Astrocyte of the spinal cord (primary cell): Measurements from ENCODE around the gene TMEM17.

ENCODE experiments used
- DNase-seq: peaks from one replicate; pipeline ENCODE4 v3.0.0; 2011; ENCODE audit warnings: low read depth, low spot score
- H3K4me3 ChIP-seq: 2 replicates; pipeline ENCODE4 v1.5.1; 2011; ENCODE audit warnings: low read depth, mild to moderate bottlenecking, low read length, moderate library complexity
- CTCF ChIP-seq: IDR thresholded peaks from 2 replicates; pipeline ENCODE4 v1.5.1; 2012; ENCODE audit warnings: low read depth, mild to moderate bottlenecking, low read length, inconsistent platforms
- in situ Hi-C: cut with HindIII; loops from 2 replicates; pipeline ENCODE4 v1.10.0; 2017; ENCODE audit warnings: low sequenced_read_pairs

TMEM17 gene

GRCh38 chr2:62511636-62512035 lies 5.6 kb upstream of the TMEM17 start:
- no peak overlapping the region for H3K4me3 ChIP-seq
- DNase-seq: no peak
- in situ Hi-C loops: no loop called here
- TF ChIP-seq CTCF: no peak

DNA sequence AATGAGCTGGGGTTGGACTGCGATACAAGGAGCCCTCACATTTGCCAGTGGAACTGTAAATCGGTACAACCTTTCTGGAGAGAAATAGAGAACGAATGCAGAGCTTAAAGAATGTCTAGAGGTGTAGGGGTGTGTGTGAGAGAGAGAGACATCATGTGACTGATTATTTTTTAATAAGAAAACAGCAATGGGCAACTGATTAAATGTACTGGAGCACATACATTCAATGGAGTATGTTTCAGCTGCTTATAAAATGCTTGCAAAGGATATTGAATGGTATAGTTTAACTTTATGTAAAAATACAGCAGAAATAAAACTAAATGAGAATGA lies 391 bp upstream of the TMEM17 start:
- in situ Hi-C loops: no loop called here
- no peak for TF ChIP-seq CTCF
- DNase-seq: no peak
- peak overlapping the region; percentile 67 for H3K4me3 ChIP-seq

GRCh38 chr2:62505109-62505749 lies 766 bp downstream of the TMEM17 start:
- peak overlapping the region; percentile 67 for H3K4me3 ChIP-seq
- in situ Hi-C loops: no loop called here
- DNase-seq: no peak
- TF ChIP-seq CTCF: no peak

DNA sequence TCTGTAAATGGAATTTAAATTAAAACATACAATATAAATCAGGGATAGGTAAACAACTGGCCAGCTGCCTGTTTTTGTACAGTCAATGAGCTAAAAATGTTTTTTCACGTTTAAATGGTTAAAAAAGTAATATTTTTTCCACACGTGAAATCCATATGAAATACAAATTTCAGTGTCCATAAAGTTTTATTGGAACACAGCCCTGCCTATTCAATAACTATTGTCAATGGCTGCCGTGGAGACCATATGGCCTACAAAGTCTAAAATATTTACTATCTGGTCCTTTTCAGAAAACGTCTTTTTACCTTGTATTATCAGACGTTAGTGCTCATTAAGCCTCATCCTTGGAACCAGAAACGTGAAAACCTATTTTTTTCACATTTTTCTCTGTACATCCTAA lies 1.3 kb downstream of the TMEM17 start:
- no peak for TF ChIP-seq CTCF
- in situ Hi-C loops: no loop called here
- DNase-seq: no peak
- no peak overlapping the region for H3K4me3 ChIP-seq

DNA sequence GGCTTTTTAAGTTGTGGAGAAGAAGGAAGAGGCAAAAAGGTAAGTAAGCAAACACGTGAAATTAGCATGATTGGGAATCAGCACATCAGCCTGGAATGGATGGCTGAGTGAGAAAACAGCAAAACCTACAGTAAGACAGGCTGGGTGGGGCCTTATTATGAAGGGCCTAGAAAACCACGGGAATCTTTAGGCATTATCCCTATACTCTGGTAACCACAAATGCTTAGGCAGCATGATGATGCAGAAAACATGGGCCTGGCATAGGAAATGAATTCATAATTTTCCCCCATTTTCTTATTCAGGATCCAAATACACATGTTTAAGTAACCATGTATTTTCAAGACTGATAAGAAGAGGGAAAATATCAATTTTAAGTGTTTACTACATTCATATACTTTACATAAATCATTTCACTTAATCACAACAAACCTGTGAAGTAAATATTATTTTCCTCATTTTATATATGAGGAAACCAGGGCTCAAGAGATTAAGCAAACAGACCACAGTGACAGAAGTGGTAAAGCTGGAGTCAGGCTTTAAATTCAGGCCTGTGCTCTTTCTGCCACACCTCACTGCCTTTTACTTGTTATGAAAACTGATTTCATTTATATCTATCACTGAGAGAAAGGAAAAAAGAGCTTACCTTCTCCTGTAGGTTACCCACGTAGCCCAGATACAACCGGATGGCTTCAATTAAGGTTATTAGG lies 4.0 kb downstream of the TMEM17 start:
- no peak overlapping the region for H3K4me3 ChIP-seq
- in situ Hi-C loops: no loop called here
- DNase-seq: peak; percentile 26
- no peak for TF ChIP-seq CTCF

GRCh38 chr2:62501069-62501468 lies 4.9 kb downstream of the TMEM17 start:
- DNase-seq: no peak
- in situ Hi-C loops: no loop called here
- H3K4me3 ChIP-seq: no peak overlapping the region
- no peak for TF ChIP-seq CTCF
